GM19452 (cell line): Measurements from ENCODE around the gene VPREB1.
"Not testable (repeated sequence)": the region's sequence is repeated elsewhere in the genome, so short reads cannot be mapped to it uniquely, and the experiment has no call there.

Experiments
- ATAC-seq: cut with Tn5 transposase; IDR thresholded peaks from one replicate; pipeline ENCODE4 v1.9.1; 2021; ENCODE audit not compliant: unreplicated experiment

VPREB1 gene

DNA sequence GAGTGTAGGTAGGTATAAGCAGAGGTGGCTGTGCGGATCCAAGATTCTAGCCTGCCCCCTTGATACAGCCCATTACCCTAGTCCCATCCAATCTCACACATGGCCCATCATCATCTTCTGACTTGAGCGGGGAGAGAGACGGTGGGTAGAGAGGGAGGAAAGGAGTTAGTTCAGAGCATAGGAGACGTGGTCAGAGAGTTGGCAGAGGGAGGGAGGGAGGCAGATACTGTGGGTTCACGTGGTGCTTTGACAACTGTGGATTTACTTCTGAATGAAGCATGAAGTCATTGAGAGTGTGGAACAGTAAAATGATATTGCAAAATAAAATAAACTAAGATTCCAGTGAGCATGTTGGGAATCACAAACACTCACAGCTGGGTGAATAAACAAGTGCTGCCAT lies 31.4 kb upstream of the VPREB1 start:
- ATAC-seq = no peak

DNA sequence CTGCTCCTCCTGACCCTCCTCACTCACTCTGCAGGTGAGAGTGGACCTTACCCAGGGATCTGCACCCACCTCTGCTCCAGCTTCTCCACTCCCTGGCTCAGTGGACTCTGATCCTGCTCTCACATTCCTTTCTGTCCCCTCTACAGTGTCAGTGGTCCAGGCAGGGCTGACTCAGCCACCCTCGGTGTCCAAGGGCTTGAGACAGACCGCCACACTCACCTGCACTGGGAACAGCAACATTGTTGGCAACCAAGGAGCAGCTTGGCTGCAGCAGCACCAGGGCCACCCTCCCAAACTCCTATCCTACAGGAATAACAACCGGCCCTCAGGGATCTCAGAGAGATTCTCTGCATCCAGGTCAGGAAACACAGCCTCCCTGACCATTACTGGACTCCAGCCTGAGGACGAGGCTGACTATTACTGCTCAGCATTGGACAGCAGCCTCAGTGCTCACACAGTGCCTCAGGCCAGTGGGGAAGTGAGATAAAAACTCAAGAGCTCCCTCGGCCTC lies 29.7 kb upstream of the VPREB1 start:
- ATAC-seq = no peak

DNA sequence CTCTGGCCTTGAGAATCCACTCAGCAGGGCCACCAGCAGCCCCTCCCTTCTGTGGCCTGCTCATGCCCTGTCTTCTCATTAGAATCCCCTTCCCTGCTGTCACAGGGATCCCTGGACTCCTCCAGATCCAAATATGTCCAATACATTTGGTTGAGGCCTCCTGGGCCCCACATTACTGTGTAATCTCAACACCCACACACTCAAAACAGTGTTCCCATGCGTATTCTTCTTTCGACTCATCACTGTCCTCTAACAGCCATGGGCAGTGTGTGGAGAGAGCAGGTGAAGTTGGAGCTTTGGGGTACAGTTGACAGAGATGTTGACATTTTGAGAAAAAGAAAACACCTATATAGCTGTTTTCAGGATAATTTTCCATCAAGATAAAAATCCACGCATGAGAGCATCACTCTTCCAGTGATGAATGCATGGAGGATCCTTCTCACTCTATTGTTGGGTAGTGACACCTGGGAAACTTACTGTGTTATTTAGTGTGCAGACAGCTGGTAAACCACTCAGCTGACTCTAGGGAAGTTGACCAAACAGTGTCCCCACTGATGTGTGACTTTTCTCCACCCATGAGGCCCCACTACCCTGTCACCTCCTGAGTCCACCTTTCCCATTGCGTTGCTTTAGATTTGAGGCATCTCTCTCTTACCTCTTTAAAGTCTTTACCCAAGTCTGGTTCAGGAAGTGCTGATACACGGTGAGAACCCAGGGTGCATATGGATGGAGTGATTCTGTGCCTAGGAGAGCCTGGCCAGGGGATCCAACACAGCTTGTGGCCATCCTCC lies 28.7 kb upstream of the VPREB1 start:
- ATAC-seq = no peak

DNA sequence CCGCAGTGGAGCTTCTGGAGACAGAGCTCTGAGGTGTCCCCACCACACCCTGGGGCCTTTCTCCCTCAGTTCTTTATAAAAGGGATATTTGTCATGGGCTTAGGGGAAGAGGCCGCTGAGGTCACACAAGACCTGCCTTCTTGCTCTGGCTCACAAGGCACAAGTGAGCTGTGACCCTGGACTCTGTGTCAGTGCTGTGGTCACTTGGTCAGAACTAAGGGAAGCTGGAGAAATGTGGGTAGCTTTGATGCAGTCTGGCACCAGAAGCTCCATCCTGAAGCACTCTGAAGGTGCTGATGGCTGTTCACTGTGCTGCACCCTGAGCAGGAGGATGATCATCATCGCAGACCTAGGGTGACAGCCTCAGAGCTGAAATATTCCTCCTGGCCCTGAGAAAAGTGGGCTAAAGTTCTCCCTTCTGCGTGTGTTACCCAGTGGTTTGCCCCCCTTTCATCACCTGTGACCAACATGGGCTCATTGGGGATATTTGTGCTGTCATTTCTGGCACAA lies 28.1 kb upstream of the VPREB1 start:
- no peak for ATAC-seq

GRCh38 chr22:22218302-22218701 lies 26.3 kb upstream of the VPREB1 start:
- no peak for ATAC-seq

DNA sequence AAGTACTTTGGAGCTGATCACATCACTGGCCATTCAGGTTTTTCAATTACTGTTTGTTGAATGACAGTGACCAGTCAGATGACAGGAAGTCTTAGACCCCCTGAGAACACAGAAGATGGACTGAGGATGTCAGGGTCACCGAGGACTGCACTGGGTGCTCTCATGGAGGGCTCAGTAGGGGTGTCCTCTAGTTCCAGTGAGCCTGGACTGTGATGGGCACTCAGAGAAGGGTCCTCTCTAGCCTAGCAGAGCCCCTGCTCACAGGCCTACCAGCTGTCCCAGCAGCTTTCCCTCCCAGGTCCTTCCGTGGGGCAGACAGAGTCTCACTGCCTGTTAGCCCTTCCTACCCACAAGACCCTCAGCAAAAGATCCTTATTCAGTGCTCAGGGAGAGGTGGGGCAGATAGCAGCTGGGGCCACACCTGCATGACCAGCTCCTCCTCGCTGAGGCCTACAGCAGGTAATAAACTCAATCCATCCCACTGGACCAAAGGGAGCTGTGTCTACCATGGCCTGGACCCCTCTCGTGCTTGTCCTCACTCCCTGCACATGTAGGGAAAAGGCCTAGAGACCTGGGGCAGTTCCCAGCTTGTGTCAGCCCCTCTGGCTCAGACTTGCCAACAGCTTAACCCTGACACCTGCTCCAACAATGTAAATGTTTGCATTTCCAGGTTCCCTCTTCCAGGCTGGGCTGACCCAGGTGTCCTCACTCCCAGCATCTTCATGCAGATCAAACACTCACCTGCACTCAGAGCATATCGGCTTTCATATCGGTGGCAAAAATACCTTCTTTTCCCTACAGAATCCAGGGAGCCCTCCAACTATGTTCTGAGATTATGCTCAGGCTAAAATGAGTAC lies 25.2 kb upstream of the VPREB1 start:
- ATAC-seq = no peak

- not testable (repeated sequence) for ATAC-seq
Measured at GRCh38 chr22:22221043-22221442, 23.5 kb upstream of the VPREB1 start.

GRCh38 chr22:22226448-22227187 lies 18.0 kb upstream of the VPREB1 start:
- no peak for ATAC-seq

DNA sequence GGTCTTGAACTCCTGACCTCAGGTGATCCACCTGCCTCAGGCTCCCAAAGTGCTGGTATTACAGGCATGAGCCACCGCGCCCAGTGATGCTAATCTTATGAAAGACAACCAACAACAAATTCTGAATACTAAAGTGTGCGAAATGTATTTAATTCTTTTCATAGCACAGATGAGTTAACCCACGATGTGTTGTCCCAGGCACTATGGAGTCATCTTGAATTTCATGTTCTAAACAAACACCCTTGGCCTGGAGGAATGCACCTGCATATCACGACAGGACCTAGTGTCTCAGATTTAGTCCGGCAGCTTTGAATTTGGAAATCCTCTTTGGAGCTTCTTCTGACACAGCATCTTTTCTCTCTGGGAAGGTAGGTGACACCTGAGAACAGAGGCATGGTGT lies 16.2 kb upstream of the VPREB1 start:
- ATAC-seq = no peak

DNA sequence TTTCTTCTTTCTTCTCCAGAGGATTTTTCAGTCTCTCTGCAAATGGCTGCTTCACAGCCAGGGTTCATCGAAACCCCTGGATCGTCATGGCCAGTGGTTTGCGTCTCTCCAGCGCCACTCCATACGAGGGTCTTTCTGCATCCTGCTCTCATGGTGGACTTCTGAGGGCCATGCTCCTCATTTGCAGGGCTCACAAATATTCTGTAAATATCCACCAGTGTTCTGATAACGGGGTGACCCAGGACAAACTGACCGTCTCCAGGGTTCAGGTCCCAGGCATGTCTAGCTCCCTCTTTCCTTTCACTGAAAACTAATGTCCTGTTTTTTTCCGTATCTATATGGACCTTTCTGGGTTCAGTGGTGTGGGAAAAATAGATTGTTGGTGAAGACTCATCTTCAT lies 15.7 kb upstream of the VPREB1 start:
- no peak for ATAC-seq

- ATAC-seq = no peak
Measured at GRCh38 chr22:22229683-22230420, 14.7 kb upstream of the VPREB1 start.

DNA sequence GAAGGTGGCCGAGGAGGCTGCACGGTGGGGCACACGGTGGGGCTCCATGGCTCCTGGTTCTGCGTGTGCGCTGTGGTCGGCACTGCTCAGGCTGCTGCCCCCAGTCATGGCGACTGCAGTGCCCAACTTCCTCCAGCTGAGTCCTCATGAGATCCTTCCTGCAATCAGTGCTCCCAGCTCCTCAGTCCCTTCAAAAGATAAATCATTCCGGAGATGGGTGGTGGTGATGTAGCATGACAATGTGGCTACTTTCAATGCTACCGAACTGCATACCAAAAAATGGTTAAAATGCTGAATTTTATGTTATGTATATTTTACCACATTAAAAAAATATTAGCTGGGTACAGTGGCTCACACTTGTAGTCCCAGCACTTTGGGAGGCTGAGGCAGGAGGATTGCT lies 14.1 kb upstream of the VPREB1 start:
- no peak for ATAC-seq

GRCh38 chr22:22233081-22233480 lies 11.5 kb upstream of the VPREB1 start:
- no peak for ATAC-seq

GRCh38 chr22:22235558-22235957 lies 9.0 kb upstream of the VPREB1 start:
- ATAC-seq = no peak

DNA sequence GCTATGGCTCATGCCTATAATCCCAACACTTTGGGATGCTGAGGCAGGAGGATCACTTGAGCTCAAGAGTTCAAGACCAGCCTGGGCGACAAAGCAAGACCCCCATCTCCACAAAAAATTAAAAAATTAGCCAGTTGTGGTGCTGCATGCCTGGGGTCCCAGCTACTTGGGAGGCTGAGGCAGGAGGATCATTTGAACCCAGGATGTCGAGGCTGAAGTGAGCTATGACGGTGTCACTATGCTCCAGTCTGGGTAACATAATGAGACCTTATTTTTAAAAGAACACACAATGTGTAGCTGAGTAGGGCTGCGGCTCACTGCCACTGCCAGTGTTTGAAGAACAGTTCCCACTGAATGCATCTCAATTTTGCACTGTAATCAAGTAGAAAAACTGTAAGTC lies 7.1 kb upstream of the VPREB1 start:
- ATAC-seq = no peak

GRCh38 chr22:22239311-22239939 lies 5.2 kb upstream of the VPREB1 start:
- no peak for ATAC-seq

- no peak for ATAC-seq
Measured at GRCh38 chr22:22241554-22241898, 3.1 kb upstream of the VPREB1 start.

- ATAC-seq = no peak
Measured at GRCh38 chr22:22242488-22242887, 2.1 kb upstream of the VPREB1 start.

DNA sequence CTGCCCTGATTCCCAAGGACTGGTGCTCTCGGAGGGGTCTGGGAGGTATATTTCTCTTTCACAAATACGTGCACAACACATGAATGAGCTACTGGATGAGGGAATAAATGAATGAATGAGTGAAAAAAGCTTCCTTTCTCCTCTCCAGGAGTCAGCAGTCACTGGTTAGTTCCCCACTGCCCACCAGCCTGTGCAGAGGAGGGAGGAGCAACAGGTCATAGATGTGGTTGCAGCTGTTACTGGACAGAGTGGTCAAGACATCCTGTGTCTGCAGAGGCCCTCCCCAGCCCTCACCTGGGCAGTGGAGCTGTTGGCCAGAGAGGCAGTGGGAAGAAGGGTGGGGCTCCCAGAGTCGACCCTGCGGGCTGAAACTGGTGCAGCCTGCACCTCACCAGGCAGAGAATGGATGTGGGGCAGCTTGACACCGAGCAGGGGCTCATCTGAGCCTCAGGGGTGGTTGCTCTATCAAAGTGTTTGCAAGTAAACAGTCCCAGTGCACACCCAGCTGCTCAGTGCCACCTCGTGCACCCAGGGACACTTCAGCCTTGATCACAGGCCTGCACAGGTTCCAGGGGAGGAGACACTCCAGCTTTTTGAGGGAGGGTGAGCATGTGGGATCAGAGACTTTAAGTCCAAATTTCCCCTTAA lies 1.4 kb upstream of the VPREB1 start:
- ATAC-seq = no peak
